Measurements from ENCODE around the gene NTN1.
"Not testable (repeated sequence)": the region's sequence is repeated elsewhere in the genome, so short reads cannot be mapped to it uniquely, and the experiment has no call there.

The NTN1 gene

GRCh38 chr17:9123594-9124553 lies 102.6 kb downstream of the NTN1 start:
- DNase-seq (ENCODE audit: low read depth in 2 of 2), result no peak

- no peak for DNase-seq (ENCODE audit: low read depth in 2 of 2)
These were observed 103.2 kb downstream of the NTN1 start for GRCh38 chr17:9124554-9124935.

- DNase-seq (ENCODE audit: low read depth in 2 of 2), result no peak
These were observed 104.4 kb downstream of the NTN1 start for GRCh38 chr17:9125722-9126121.

GRCh38 chr17:9127340-9127739 lies 106.0 kb downstream of the NTN1 start:
- DNase-seq (ENCODE audit: low read depth in 2 of 2), result no peak

GRCh38 chr17:9131371-9131770 lies 110.1 kb downstream of the NTN1 start:
- no peak for DNase-seq (ENCODE audit: low read depth in 2 of 2)

- no peak for DNase-seq (ENCODE audit: low read depth in 2 of 2)
These were observed 111.0 kb downstream of the NTN1 start for GRCh38 chr17:9132291-9132690.

- no peak for DNase-seq (ENCODE audit: low read depth in 2 of 2)
These were observed 111.8 kb downstream of the NTN1 start for GRCh38 chr17:9132944-9133610.

GRCh38 chr17:9138161-9138717 lies 116.9 kb downstream of the NTN1 start:
- no peak for DNase-seq (ENCODE audit: low read depth in 2 of 2)

- no peak for DNase-seq (ENCODE audit: low read depth in 2 of 2)
These were observed 118.4 kb downstream of the NTN1 start for GRCh38 chr17:9139695-9140094.

GRCh38 chr17:9140550-9141424 lies 119.5 kb downstream of the NTN1 start:
- no peak for DNase-seq (ENCODE audit: low read depth in 2 of 2)

GRCh38 chr17:9141425-9141753 lies 120.1 kb downstream of the NTN1 start:
- DNase-seq (ENCODE audit: low read depth in 2 of 2), result no peak

GRCh38 chr17:9142772-9143494 lies 121.6 kb downstream of the NTN1 start:
- DNase-seq (ENCODE audit: low read depth in 2 of 2), result no peak

- no peak for DNase-seq (ENCODE audit: low read depth in 2 of 2)
These were observed 123.4 kb downstream of the NTN1 start for GRCh38 chr17:9144502-9145249.

GRCh38 chr17:9146064-9146463 lies 124.8 kb downstream of the NTN1 start:
- no peak for DNase-seq (ENCODE audit: low read depth in 2 of 2)

- no peak for DNase-seq (ENCODE audit: low read depth in 2 of 2)
These were observed 127.7 kb downstream of the NTN1 start for GRCh38 chr17:9148905-9149525.

- no peak for DNase-seq (ENCODE audit: low read depth in 2 of 2)
These were observed 129.3 kb downstream of the NTN1 start for GRCh38 chr17:9150446-9151090.

GRCh38 chr17:9151091-9151490 lies 129.8 kb downstream of the NTN1 start:
- DNase-seq (ENCODE audit: low read depth in 2 of 2), result no peak

GRCh38 chr17:9151740-9152139 lies 130.4 kb downstream of the NTN1 start:
- not testable (repeated sequence) for DNase-seq (ENCODE audit: low read depth in 2 of 2)
